HepG2 (cell line): ENCODE measurements around the gene TBXA2R. TPM values are rescaled to one million over a fixed set of nuclear protein-coding genes. Genes with fewer than 3 reads are reported as not detected.

Source experiments
- ARNT2 ChIP-seq: sonication (generic); formaldehyde crosslinking; IDR thresholded peaks from 2 replicates; pipeline ENCODE4 v1.8.0; 2022; ENCODE audit warnings: mild to moderate bottlenecking, low read depth, missing genetic modification reagents, moderate library complexity
- ATF6 ChIP-seq: sonication (generic); formaldehyde crosslinking; conservative IDR thresholded peaks from 2 replicates; pipeline ENCODE4 v1.4.0; 2020; ENCODE audit warnings: missing genetic modification reagents
- CREB1 ChIP-seq, 2 experiments: fragments of 450-650 bp in 1 of 2; IDR thresholded peaks; 2 replicates each; pipeline ENCODE4 v1.6.1; 2016 to 2017; ENCODE audit warnings: control low read depth in 1 of 2, mild to moderate bottlenecking in 1 of 2, missing compliant biosample characterization in 1 of 2, missing genetic modification characterization in 1 of 2
- DZIP1 ChIP-seq: sonication (generic); formaldehyde crosslinking; IDR thresholded peaks from 2 replicates; pipeline ENCODE4 v1.5.0; 2020; ENCODE audit warnings: mild to moderate bottlenecking, missing genetic modification reagents
- ELF4 ChIP-seq: sonication (generic); formaldehyde crosslinking; IDR thresholded peaks from 2 replicates; pipeline ENCODE4 v1.5.0; 2020; ENCODE audit warnings: missing genetic modification reagents, mild to moderate bottlenecking, moderate library complexity, borderline replicate concordance
- GATAD1 ChIP-seq: IDR thresholded peaks from 2 replicates; pipeline ENCODE4 v1.6.1; 2016; ENCODE audit warnings: missing genetic modification reagents, missing compliant biosample characterization
- GATAD2A ChIP-seq: IDR thresholded peaks from 2 replicates; pipeline ENCODE4 v1.6.1; 2016
- HMGA1 ChIP-seq: sonication (generic); formaldehyde crosslinking; conservative IDR thresholded peaks from 2 replicates; pipeline ENCODE4 v1.4.0; 2020; ENCODE audit warnings: missing genetic modification reagents
- HNRNPH1 ChIP-seq: fragments of 200-400 bp; formaldehyde crosslinking; optimal IDR thresholded peaks from 2 replicates; pipeline ENCODE3; 2017; ENCODE audit warnings: mild to moderate bottlenecking, low read depth, low read length
- KDM1A ChIP-seq: IDR thresholded peaks from 2 replicates; pipeline ENCODE4 v1.6.1; 2016; ENCODE audit warnings: missing compliant biosample characterization
- MEIS2 ChIP-seq: sonication (generic); formaldehyde crosslinking; IDR thresholded peaks from 2 replicates; pipeline ENCODE4 v1.9.0; 2021; ENCODE audit warnings: mild to moderate bottlenecking, missing genetic modification reagents
- MTERF4 ChIP-seq: sonication (generic); formaldehyde crosslinking; IDR thresholded peaks from 2 replicates; pipeline ENCODE4 v1.8.0; 2023; ENCODE audit warnings: mild to moderate bottlenecking, missing genetic modification reagents
- MXD1 ChIP-seq: sonication (generic); formaldehyde crosslinking; IDR thresholded peaks from 2 replicates; pipeline ENCODE4 v1.4.0; 2020; ENCODE audit warnings: mild to moderate bottlenecking, missing genetic modification reagents
- NBN ChIP-seq: fragments of 450-650 bp; conservative IDR thresholded peaks from 2 replicates; pipeline ENCODE4 v1.6.1; 2017
- RFX1 ChIP-seq: fragments of 450-650 bp; IDR thresholded peaks from 2 replicates; pipeline ENCODE4 v1.6.1; 2017
- SKI ChIP-seq: fragments of 450-650 bp; IDR thresholded peaks from one replicate; pipeline ENCODE4 v1.6.1; 2018; ENCODE audit warnings: mild to moderate bottlenecking; ENCODE audit not compliant: partially characterized antibody
- TARDBP ChIP-seq: sonication (generic); formaldehyde crosslinking; IDR thresholded peaks from 2 replicates; pipeline ENCODE4 v1.8.0; 2022; ENCODE audit warnings: mild to moderate bottlenecking, missing genetic modification reagents
- ZNF138 ChIP-seq: sonication (generic); formaldehyde crosslinking; IDR thresholded peaks from 2 replicates; pipeline ENCODE4 v1.5.0; 2020; ENCODE audit warnings: mild to moderate bottlenecking, low read depth, missing genetic modification reagents
- ZNF510 ChIP-seq: sonication (generic); formaldehyde crosslinking; IDR thresholded peaks from 2 replicates; pipeline ENCODE4 v1.4.0; 2020; ENCODE audit warnings: low read depth, mild to moderate bottlenecking, missing genetic modification reagents
- ZNF660 ChIP-seq: sonication (generic); formaldehyde crosslinking; IDR thresholded peaks from 2 replicates; pipeline ENCODE4 v1.5.1; 2020; ENCODE audit warnings: mild to moderate bottlenecking, low read depth, missing genetic modification reagents, borderline replicate concordance
- ZSCAN22 ChIP-seq: sonication (generic); formaldehyde crosslinking; IDR thresholded peaks from 2 replicates; pipeline ENCODE4 v1.4.0; 2020; ENCODE audit warnings: mild to moderate bottlenecking, missing genetic modification reagents
- ZSCAN30 ChIP-seq: sonication (generic); formaldehyde crosslinking; IDR thresholded peaks from 2 replicates; pipeline ENCODE4 v1.5.0; 2020; ENCODE audit warnings: mild to moderate bottlenecking, missing genetic modification reagents
- polyA plus RNA-seq, 8 experiments: library from polyadenylated mRNA; depleted of rRNA in 3 of 8; stranded (reverse) in 7 of 8; unstranded in 1 of 8; fragments of >200 nt; fragmentation: Illumina TruSeq in 4 of 8; extraction: Trizol in 4 of 8; gene quantifications; 2 replicates each; pipeline versions ENCODE4 v1.2.1 to v1.2.3, GENCODE V29; 2011 to 2016; ENCODE audit warnings: low read depth in 4 of 8, missing spikeins in 1 of 8, mixed read lengths in 1 of 8; ENCODE audit not compliant: insufficient read depth in 1 of 8
- total RNA-seq, 5 experiments: library from RNA; depleted of rRNA; stranded (reverse); fragments of >200 nt; fragmentation: Illumina TruSeq; extraction: Trizol; gene quantifications; 2 replicates each; pipeline ENCODE4 v1.2.3, GENCODE V29; 2016; ENCODE audit warnings: low read depth in 1 of 5

TBXA2R gene
- total and polyA plus RNA-seq, 2 of the 13 experiments (the other 11 are each of a cell fraction or from before 2014, with no cell fraction given) = 0.09 TPM; not detected in 1

- no peak for TF ChIP-seq ZNF510
- TF ChIP-seq MEIS2 (CRISPR knock-in tag) = 0 out of 2 replicates have a peak, but pooled peaks have one; percentile 24
- peak; percentile 61; the same call in 1 of the 2 replicates for TF ChIP-seq ARNT2 (CRISPR knock-in tag)
- no peak for TF ChIP-seq ATF6 (CRISPR knock-in tag)
- TF ChIP-seq SKI = peak; percentile 15
- TF ChIP-seq HNRNPH1 = no peak
- no peak for TF ChIP-seq ELF4 (CRISPR knock-in tag)
- no peak for TF ChIP-seq RFX1
- TF ChIP-seq CREB1 (IDR thresholded peaks at IDR 0.05) = no peak
- TF ChIP-seq CREB1 (CRISPR knock-in tag; IDR thresholded peaks at IDR 0.05) = no peak
- no peak for TF ChIP-seq ZNF660 (CRISPR knock-in tag)
- no peak for TF ChIP-seq HMGA1
- TF ChIP-seq TARDBP (CRISPR knock-in tag) = peak; percentile 71
- TF ChIP-seq ZSCAN30 (CRISPR knock-in tag) = no peak
- TF ChIP-seq GATAD2A = peak; percentile 29; the same call in 1 of the 2 replicates
- no peak for TF ChIP-seq KDM1A
- TF ChIP-seq ZNF138 (CRISPR knock-in tag) = no peak
- TF ChIP-seq ZSCAN22 (CRISPR knock-in tag) = no peak; the same call in 1 of the 2 replicates
- peak; percentile 55; the same call in 1 of the 2 replicates for TF ChIP-seq DZIP1
- no peak for TF ChIP-seq NBN
- peak; percentile 6; the same call in 1 of the 2 replicates for TF ChIP-seq GATAD1 (CRISPR knock-in tag)
- peak; percentile 63 for TF ChIP-seq MXD1 (CRISPR knock-in tag)
- TF ChIP-seq MTERF4 (CRISPR knock-in tag) = no peak
Measured at GRCh38 chr19:3557461-3558248, 49.0 kb downstream of the TBXA2R start, which contains the start of gene MFSD12 (continued).
